HG02840 (cell line): Measurements from ENCODE around the gene TMCO4.
"Not testable (repeated sequence)": the region's sequence is repeated elsewhere in the genome, so short reads cannot be mapped to it uniquely, and the experiment has no call there.

Experiments
- ATAC-seq: cut with Tn5 transposase; IDR thresholded peaks from one replicate; pipeline ENCODE4 v1.9.1; 2021; ENCODE audit warnings: mild to moderate bottlenecking, moderate library complexity, moderate number of reproducible peaks; ENCODE audit not compliant: unreplicated experiment, low FRiP score

Gene TMCO4

DNA sequence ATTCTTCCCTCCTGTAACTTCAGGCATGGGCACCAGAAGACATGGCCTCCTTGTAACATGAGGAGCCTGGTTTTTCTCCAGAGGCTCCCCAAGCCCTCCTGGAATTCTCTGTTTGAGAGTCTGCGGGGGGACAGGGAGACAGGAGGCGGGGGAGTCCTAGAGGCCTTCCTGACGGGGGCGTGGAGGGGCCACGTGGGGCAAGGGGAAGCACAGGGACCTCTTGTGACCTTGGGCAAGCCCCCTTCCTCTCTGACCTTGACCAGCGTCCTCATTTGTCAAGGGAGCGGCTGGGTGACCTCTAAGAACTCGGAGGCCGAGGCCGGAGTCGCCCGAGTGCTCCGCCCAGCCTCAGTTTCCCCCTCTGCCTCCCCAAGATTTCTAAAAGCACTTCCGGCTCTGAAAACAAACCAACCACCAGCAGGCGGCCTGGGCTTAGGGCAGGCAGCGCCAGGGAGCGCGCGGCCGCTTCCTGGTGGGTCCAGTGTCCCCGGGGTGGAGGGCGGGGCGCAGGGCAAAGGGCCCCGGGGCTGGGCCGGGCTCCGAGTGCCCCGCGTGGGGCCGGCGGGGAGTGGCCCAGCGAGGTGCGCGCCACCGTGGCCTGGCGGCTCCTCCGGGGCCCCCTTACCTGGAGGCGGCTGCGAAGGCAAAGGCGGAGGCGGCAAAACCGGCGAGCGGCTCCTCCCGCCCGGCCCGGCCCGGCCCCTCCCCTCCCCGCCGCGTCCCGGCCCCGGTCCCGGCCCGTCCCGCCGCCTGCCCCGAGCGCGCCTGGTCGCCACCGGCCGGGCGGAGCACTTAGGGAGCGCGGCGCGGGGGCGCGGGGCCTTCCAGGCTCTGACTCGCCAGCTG lies at the start of gene TMCO4:
Gene TMCO4, minus strand, starts transcription at position 687 of the 846 bp plus-strand sequence. CDS start 19,158 bp downstream, outside the sequence.
- ATAC-seq = no peak

DNA sequence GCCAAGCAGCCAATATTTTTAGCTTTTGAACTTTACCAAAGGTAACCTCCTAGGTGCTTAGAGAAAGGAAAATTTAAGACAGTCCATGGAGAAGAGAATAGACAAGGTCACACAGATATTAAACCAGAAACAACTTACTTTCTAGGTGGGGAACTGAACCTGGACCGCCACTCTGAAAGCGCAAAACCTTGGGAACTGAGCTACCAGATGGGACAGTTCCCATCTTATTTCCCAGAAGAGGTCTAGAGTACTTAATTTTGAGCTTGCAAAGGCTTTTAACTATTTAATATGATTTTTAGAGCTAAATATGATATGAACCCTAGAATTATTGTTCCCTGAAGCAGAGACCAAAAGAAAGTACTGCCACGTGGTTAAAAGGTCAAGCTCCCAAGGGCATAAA lies 49.6 kb upstream of the TMCO4 start:
- not testable (repeated sequence) for ATAC-seq

DNA sequence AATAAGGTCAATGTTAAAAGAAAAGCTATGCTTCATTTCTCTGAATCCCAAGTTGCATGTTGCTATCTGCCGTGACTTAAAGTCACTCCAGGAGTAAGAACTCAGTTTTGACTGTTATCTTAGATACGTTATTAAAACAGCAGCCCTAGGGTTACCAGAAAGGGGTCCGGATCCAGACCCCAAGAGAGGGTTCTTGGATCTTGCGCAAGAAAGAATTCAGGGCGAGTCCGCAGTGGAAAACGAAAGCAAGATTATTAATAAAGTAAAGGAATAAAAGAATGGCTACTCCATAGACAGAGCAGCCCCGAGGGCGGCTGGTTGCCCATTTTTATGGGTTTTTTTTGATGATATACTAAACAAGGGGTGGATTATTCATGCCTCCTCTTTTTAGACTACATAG lies 47.6 kb upstream of the TMCO4 start:
- not testable (repeated sequence) for ATAC-seq

DNA sequence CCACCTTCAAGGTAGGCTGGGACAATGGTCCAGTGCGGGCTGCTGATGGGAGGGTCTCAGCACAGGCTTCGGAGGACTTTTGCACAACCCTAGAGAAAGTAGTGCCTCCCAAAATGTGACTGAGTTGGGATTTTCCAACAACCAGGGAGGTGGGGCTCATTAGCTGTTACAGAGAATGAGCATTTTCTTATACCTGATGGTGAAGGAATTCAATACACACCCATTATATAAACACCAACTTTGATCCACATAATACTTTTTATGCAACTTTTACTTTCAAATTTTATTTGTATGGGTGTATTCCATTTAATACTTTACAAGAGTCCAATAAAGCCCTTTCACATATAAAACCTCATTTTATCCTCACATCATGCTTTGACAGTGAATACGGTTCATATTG lies 46.6 kb upstream of the TMCO4 start:
- ATAC-seq = no peak

DNA sequence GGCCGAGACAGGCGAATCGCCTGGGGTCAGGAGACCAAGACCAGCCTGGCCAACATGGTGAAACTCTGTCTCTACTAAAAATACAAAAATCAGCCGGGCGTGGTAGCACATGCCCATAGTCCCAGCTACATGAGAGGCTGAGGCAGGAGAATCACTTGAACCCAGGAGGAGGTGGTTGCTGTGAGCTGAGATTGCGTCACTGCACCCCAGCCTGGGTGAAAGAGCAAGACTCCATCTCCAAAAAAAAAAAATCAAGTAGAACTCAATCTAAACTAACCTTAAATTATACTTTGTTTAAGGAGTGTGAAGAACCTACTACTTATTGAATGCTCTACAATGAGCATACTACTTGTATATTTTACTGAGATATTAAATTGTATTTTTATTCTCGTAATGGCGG lies 45.8 kb upstream of the TMCO4 start:
- no peak for ATAC-seq

DNA sequence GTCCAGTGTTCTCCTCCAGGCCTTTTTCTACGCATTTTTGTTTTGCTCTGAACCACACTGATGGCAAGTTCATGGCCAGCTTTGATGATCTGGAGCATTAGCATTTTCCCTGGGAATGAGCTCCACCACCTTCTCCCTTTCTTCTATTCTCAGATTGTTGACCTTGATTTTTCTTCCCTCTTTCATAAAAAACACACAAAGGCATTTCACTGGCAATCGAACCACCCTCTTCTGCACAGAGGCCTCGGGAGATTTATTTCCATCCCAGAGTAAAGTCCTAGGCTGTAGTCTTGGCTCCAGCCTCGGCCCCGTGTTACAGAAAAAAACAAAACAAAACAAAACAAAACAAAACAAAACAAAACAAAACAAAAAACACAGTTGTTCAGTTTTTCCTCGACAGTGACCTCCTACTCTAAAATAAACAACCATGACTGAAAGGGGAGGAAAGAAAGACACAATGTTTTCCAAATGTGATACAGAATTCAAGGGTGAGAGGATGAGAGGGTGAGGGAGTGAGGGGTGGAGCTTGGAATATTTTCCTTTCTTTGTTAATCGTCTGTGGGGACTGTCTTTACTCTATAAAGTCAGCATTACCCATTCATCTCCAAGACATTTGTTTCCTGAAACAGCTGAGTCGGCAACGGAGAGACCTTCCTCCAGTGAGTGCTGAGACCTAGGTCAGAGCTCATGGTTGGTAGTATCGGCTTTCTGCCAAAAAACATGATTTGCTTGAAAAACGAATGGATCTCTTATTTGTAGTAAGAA lies 45.2 kb upstream of the TMCO4 start:
- ATAC-seq = no peak

DNA sequence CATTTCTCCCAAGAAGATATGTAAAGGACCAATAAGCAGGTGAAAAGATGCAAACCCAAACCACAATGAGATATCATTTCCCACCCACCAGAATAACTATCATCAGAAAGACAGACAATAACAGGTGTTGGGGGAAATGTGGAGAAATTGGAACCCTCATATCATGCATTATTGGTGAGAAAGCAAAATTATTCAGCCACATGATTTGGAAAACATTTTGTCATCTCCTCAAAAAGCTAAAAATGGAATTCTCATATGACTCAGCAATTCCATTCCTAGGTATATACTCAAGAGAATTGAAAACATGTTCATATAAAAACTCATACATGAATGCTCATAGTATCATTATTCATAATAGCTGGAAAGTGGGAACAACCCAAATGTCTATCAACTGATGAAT lies 40.5 kb upstream of the TMCO4 start:
- ATAC-seq = no peak

DNA sequence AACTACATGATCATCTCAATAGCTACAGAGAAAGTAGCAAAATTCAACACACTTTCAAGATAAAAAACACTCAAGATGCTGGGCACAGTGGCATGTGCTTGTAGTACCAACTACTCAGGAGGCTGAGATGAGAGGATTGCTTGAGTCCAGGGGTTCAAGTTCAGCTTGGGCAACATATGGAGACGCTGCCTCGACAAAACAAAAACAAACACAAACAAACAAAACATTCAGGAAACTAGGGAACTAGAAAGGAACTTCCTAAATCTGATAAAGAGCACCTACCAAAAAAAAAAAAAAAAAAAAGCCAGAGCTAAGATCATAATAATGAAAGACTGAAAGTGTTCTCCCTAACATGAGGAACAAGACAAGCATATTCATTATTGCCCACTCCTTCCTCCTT lies 38.1 kb upstream of the TMCO4 start:
- no peak for ATAC-seq

DNA sequence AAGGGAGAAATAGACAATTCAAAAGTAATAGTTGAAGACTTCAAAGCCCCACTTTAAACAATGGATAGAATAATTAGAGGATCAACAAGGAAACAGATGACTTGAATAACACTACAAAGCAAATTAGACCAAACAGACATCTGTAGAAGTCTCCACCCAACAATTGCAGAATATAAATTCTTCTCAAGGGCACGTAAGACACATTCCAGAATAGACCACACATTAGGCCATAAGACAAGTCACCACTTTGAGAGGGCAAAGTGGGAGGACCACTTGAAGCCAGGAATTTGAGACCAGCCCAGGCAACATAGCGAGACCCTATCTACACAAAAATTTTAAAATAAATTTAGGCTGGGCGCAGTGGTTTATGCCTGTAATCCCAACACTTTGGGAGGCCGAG lies 35.9 kb upstream of the TMCO4 start:
- ATAC-seq = no peak

DNA sequence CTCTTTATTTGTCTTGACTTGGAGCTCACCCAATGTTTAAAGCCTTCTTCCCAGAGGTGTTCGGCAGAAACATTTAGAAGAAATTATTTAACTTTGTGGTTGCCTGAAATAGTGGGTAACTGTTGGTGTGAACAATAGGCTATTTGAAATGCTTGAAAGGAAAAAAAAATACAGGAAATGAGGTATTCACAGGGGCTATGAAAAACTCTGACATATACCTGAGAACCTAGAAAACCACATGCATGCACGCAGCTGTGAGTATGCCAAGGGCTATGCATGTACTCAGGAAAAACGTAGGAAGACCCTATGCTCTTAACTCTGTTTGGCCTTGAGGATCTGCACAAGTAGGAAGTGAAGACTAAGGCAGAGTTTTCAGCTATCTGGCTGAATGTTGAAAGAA lies 31.7 kb upstream of the TMCO4 start:
- no peak for ATAC-seq

DNA sequence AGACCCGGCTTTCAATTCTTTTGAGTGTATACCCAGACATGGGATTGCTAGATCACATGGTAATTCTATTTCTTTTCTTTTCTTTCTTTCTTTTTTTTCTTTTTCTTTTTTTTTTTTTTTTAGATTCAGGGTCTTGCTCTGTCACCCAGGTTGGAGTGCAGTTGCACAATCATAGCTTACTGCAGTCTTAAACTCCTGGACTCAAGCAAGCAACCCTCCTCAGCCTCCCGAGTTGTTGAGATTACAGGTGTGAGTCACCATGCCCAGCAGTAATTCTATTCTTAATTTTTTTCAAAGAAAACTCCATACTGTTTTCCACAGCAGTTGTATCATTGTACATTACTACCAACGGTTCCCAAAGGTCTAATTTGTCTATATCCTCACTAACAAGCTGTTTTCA lies 28.8 kb upstream of the TMCO4 start:
- no peak for ATAC-seq

DNA sequence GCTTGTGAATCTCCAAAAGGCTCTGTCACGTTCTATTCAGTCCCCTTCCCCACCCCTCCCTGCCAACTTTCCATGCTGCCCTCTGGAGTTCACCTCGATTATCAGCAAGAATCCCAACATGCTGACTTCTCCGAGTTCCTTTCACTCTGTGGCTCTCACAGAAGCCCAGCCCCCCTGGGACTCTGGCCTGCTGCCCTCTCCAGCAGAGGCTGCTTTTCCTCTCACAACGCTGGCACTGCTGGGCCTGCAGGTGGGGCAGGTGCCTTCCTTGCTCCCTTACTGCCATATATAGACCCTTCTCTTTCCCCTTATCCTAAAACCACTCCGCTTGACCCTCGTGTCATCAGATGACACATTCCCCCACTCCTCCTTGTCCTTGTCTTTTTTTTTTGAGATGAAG lies 25.6 kb upstream of the TMCO4 start:
- ATAC-seq = no peak

DNA sequence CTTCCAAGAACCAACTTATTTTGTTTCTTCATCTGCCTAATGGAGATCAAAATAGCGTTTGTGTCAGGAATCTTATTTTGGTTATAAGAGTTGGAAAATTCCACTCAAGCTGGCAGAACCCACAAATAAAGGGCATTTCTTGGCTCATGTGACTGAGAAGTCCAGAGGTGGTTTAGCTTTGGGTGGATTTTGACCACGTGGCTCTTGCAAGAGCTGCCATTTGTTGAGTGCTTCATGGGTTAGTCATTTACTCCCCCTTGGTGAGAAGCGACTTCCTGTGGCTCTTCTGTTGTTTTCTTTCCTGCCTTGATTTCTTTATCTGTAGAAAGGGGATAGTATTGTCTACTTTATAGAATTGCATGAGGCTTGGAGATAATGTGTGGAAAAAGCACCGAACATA lies 24.8 kb upstream of the TMCO4 start:
- ATAC-seq = no peak

DNA sequence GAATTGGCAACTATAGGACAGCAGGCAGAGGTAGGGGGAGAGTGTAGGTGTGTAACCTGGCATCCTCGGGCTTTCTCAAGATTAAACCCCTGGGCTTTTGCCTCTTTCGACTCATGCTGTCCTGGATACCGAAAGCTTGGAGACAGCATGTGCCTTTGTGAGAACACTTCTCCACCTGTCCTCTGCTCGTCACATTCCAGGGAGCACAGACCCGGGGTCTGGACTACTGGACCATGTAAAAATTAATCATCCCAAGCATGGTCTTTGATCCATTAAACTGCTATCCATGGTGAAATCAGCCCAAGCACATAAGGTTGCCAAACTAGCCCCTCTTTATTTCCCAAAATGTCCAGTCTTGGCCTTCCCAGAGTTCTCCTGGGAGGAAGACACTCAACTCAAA lies 24.3 kb upstream of the TMCO4 start:
- no peak for ATAC-seq

DNA sequence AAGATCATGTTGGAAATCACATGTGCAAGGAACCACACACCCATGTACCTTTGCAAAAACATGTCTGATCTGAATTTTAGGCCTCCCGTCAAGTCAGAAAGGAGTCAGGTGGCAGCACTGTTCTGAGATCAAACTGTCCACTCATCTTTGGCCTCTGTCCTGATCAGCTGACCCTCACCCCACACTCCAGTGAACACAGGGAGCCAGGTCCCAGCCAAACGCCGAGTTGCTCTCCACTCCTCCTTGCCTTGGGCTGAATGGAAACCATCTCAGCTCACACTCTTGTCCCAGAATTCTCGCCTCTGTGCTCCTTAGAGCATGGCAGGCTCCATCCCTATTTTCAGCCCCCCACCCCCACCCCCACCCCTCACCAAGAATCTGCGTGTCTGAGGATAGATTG lies 20.0 kb upstream of the TMCO4 start:
- ATAC-seq = no peak

DNA sequence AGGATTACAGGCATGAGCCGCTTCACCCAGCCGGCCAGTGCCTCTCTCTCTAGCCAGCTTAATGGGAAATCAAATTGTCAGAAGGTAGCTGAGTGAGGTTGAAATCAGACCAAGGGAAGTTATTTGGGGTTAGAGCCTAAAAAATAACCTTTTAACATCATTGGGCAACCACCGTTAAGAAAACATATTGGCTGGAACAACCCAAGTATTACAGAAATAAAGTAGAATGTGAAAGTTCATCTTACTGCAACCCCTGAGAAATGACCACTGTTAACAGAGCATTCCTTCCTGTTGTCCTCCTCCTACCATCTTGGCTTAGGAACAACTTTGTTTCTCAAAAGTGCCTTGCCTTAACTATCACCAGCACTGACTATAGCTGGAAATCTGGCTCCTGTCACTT lies 18.6 kb upstream of the TMCO4 start:
- no peak for ATAC-seq

DNA sequence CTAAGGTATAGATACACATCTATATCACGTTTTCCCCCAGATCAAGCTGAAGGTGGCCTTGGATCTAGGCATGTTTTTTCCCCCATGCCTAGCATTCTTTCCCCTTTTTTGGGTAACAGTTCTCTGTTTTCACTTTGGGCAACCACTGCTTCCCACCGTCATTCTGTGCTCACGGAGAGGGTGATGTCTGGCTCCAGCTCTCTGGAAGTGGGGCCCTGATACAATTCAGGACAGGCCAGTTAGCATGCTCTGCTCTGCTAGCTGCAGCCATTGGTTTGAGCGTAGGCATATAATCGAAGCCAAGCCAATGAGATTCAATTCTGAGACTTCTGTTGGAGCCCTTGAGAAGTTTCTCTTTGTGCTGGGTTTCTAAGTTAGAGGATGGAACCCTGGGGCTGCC lies 17.4 kb upstream of the TMCO4 start:
- ATAC-seq = no peak

DNA sequence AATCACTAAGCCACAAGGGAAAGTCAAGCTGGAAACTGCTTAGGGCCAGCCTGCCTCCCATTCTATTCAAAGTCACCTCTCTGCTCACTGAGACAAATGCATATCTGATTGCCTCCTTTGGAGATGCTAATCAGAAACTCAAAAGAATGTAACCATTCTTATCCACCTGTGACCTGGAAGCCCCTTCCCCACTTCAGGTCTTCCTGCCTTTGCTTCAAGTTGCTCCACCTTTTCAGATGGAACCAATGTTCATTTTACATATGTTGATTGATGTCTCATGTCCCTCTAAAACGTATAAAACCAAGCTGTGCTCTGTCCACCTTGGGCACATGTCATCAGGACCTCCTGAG lies 17.0 kb upstream of the TMCO4 start:
- not testable (repeated sequence) for ATAC-seq

DNA sequence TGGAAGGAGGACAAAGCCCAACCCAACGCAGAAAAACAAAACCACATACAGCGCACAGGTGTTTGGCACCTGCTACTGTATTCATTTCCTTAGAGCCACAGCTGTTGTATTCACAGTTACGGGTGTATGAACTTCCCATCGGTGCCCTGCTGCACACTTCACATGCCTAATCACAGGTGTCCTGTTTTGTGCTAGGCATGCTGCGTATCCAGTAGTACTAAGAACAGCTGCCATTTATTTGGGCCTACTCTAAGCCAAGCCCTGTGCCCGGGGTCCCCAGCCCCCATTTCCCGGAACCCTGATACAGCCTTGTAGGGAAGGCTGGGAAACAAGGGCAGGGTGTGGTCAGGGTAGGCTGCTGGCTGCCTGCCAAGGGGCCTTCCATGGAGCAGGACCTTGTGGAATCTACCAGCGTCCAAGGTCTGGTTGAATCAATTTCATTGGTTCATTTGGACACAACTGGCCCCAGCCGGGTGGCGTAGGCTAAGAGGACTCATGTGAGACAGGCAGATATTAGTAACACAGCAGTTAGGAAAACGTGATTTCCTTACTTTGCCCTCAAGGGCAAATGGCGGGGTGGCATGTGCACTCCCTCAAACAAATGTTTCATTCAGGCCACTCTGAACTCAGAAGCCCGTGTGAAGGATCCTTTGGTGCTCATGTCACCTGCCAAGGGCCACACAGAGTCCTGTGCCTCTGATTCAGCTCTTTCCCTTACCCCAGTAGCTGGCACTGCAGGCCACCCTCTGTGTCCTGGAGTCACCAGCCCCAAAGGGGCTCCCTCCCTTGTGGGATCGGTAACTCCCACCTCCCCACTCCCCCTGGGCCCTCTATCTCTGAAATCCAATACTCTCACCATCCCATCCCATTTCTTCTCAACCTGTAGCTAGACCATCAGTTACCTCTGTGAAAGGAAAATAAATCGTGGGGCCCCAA lies 16.4 kb upstream of the TMCO4 start:
- no peak for ATAC-seq

DNA sequence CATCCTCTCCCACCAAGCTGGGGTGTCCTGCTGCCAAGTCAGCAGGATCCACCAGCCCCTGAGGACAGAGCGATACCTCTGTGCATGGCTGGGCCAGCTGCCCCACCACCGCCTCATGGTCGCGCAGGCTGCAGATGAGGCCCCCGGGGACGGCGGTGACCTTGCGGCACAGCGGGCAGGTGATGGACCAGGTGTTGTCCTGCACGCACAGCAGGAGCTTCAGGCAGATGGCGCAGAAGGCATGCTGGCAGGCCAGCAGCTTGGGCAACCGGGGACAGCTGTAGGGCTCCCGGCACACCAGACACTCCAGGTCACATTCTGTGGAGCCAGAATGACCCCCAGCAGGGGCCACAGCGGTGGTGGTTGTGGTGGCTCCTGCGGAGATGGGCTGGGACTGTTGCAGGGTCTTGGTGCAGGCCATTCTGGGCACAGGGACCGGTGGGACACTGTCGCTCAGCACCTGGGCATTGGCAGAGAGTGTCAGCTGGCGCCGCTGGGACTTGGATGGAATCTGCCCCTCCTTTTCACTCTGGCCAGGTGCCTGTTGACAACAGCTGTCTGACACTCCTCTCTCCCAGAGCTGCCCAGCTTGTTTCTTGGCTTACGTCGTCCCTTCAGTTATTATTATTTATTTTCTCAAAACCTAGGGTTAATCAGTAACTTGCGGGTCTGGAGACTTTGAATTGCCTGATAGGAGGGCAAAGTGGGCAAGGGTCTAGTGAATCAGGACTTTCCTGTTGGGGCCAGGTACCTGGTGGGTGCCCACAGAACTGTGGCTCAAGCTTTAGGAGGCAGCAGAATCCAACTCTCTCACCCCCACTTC lies 15.2 kb upstream of the TMCO4 start, which contains the start of gene RNF186:
Gene RNF186, minus strand, starts transcription at position 603 of the 823 bp plus-strand sequence. Its CDS starts 182 bp downstream, at position 421.
- no peak for ATAC-seq
